Measurements from ENCODE around the gene COL4A5.

COL4A5 gene

DNA sequence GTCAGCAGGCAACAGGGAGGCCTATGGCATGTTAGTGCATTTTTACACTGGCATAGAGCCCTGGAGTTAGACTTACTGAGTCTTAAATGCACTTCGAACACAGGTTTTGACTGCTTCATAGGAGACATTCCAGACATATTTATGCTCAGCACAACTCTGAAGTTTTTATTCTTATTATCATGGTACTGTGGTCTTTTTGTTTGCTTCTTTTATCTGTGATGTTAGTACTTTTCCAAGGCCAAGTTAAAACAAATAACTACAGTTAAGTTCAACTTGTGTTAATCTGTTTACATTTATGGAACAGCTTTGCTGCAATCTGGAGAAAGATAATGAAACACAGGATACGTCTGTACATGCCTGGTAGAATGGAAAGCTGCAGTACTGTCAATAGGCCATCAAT is 76.5 kb downstream of the COL4A5 start (continued):
- TF ChIP-seq, protein P1, sequence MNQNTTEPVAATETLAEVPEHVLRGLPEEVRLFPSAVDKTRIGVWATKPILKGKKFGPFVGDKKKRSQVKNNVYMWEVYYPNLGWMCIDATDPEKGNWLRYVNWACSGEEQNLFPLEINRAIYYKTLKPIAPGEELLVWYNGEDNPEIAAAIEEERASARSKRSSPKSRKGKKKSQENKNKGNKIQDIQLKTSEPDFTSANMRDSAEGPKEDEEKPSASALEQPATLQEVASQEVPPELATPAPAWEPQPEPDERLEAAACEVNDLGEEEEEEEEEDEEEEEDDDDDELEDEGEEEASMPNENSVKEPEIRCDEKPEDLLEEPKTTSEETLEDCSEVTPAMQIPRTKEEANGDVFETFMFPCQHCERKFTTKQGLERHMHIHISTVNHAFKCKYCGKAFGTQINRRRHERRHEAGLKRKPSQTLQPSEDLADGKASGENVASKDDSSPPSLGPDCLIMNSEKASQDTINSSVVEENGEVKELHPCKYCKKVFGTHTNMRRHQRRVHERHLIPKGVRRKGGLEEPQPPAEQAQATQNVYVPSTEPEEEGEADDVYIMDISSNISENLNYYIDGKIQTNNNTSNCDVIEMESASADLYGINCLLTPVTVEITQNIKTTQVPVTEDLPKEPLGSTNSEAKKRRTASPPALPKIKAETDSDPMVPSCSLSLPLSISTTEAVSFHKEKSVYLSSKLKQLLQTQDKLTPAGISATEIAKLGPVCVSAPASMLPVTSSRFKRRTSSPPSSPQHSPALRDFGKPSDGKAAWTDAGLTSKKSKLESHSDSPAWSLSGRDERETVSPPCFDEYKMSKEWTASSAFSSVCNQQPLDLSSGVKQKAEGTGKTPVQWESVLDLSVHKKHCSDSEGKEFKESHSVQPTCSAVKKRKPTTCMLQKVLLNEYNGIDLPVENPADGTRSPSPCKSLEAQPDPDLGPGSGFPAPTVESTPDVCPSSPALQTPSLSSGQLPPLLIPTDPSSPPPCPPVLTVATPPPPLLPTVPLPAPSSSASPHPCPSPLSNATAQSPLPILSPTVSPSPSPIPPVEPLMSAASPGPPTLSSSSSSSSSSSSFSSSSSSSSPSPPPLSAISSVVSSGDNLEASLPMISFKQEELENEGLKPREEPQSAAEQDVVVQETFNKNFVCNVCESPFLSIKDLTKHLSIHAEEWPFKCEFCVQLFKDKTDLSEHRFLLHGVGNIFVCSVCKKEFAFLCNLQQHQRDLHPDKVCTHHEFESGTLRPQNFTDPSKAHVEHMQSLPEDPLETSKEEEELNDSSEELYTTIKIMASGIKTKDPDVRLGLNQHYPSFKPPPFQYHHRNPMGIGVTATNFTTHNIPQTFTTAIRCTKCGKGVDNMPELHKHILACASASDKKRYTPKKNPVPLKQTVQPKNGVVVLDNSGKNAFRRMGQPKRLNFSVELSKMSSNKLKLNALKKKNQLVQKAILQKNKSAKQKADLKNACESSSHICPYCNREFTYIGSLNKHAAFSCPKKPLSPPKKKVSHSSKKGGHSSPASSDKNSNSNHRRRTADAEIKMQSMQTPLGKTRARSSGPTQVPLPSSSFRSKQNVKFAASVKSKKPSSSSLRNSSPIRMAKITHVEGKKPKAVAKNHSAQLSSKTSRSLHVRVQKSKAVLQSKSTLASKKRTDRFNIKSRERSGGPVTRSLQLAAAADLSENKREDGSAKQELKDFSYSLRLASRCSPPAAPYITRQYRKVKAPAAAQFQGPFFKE (tag by site-specific recombination; IDR thresholded peaks at IDR 0.05; ENCODE audit: borderline replicate concordance): no peak
- TF ChIP-seq ZNF658 (tag by site-specific recombination; IDR thresholded peaks at IDR 0.05) (no peak), ZNF791 (tag by site-specific recombination; IDR thresholded peaks at IDR 0.05) (no peak), MEIS1 (CRISPR knock-in tag; IDR thresholded peaks at IDR 0.05; ENCODE audit: borderline replicate concordance) (no peak), ZNF529 (tag by site-specific recombination; IDR thresholded peaks at IDR 0.05; ENCODE audit: insufficient replicate concordance) (no peak), ZNF843 (tag by site-specific recombination; IDR thresholded peaks at IDR 0.05) (no peak)
- TF ChIP-seq, protein P2, sequence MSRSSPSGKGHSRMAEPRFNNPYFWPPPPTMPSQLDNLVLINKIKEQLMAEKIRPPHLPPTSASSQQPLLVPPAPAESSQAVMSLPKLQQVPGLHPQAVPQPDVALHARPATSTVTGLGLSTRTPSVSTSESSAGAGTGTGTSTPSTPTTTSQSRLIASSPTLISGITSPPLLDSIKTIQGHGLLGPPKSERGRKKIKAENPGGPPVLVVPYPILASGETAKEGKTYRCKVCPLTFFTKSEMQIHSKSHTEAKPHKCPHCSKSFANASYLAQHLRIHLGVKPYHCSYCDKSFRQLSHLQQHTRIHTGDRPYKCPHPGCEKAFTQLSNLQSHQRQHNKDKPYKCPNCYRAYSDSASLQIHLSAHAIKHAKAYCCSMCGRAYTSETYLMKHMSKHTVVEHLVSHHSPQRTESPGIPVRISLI (tag by site-specific recombination; IDR thresholded peaks at IDR 0.05): no peak

DNA sequence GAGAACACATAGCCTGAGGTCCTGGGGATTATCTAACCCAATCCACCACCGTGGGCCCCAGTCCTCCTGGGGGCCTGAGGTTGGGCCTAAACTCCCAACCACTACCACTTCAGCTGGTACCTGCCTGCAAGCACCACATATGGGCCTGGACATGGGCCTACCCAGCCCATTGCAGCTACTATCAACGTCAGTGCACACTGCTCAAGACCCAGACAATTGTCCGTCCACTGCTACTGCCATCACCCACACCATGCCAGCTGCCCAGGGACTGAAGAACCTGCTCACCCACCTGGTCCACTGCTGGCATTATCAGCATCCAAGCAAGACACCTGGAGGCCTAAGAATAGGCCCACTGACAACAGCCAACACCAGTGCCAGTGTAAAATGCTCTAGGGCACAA is 88.1 kb downstream of the COL4A5 start:
- H3K27ac ChIP-seq (ENCODE audit: extremely low read depth, low read depth, low read length): no peak overlapping the region
- H3K9me3 ChIP-seq (ENCODE audit: control insufficient read depth, insufficient read depth, low read depth, low read length): no peaks in the 10 kb centered on the region
- no peak overlapping the region for H3K4me3 ChIP-seq (ENCODE audit: low read depth, low read length)
- no peaks in the 10 kb centered on the region for H3K4me1 ChIP-seq (ENCODE audit: control insufficient read depth, insufficient read depth, low read length)
- ChIA-PET CTCF (no interaction called here), POLR2A (no interaction called here)
- peaks cover 0 to 6% of the 10 kb centered on the region in 2 experiments; a peak in 1 of 3 replicates for H3K36me3 ChIP-seq (ENCODE audit: control insufficient read depth in 2 of 2, insufficient read depth in 1 of 2, low read length in 2 of 2)
- TF ChIP-seq ZNF292 (tag by site-specific recombination; IDR thresholded peaks at IDR 0.05; ENCODE audit: borderline replicate concordance, low read depth) (no peak), ZNF555 (tag by site-specific recombination; conservative IDR thresholded peaks at IDR 0.05) (no peak), SP7 (tag by site-specific recombination; IDR thresholded peaks at IDR 0.05) (no peak)
- TF ChIP-seq, protein P3, sequence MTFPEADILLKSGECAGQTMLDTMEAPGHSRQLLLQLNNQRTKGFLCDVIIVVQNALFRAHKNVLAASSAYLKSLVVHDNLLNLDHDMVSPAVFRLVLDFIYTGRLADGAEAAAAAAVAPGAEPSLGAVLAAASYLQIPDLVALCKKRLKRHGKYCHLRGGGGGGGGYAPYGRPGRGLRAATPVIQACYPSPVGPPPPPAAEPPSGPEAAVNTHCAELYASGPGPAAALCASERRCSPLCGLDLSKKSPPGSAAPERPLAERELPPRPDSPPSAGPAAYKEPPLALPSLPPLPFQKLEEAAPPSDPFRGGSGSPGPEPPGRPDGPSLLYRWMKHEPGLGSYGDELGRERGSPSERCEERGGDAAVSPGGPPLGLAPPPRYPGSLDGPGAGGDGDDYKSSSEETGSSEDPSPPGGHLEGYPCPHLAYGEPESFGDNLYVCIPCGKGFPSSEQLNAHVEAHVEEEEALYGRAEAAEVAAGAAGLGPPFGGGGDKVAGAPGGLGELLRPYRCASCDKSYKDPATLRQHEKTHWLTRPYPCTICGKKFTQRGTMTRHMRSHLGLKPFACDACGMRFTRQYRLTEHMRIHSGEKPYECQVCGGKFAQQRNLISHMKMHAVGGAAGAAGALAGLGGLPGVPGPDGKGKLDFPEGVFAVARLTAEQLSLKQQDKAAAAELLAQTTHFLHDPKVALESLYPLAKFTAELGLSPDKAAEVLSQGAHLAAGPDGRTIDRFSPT (tag by site-specific recombination; IDR thresholded peaks at IDR 0.05): no peak
- TF ChIP-seq, protein P4, sequence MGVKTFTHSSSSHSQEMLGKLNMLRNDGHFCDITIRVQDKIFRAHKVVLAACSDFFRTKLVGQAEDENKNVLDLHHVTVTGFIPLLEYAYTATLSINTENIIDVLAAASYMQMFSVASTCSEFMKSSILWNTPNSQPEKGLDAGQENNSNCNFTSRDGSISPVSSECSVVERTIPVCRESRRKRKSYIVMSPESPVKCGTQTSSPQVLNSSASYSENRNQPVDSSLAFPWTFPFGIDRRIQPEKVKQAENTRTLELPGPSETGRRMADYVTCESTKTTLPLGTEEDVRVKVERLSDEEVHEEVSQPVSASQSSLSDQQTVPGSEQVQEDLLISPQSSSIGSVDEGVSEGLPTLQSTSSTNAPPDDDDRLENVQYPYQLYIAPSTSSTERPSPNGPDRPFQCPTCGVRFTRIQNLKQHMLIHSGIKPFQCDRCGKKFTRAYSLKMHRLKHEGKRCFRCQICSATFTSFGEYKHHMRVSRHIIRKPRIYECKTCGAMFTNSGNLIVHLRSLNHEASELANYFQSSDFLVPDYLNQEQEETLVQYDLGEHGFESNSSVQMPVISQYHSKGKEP (tag by site-specific recombination; IDR thresholded peaks at IDR 0.05): no peak

DNA sequence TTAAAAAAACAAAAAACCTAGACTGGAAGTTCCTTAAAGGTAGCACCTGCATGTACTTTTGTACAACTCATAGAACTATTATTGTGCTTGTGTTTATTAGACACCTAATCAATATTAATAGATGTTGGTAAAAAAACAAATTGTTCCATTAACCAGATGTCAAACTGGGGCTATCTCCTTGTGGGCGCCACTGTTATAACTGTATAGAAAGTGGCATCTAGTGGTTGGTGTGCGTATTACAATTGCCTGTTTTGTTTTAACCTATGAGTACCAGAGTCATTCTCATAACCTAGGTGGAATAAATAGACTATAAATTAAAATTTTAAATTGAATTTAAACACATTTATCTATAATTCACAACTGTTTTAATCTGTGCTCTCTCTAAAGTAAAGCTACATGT is 97.4 kb downstream of the COL4A5 start:
- peaks cover 0 to 5% of the 10 kb centered on the region in 2 experiments; a peak in 2 of 3 replicates for H3K36me3 ChIP-seq (ENCODE audit: control insufficient read depth in 2 of 2, insufficient read depth in 1 of 2, low read length in 2 of 2)
- CTCF ChIA-PET: interaction anchor here (0.6 to 6.4 kb wide), 21 partner anchors 11 to 412 kb away, joined by 3 to 71 read pairs (median 3); no protein-coding TSS in a partner anchor
- H3K4me1 ChIP-seq (ENCODE audit: control insufficient read depth, insufficient read depth, low read length): no peaks in the 10 kb centered on the region
- H3K4me3 ChIP-seq (ENCODE audit: low read depth, low read length): no peak overlapping the region
- H3K27ac ChIP-seq (ENCODE audit: extremely low read depth, low read depth, low read length): no peak overlapping the region
- H3K9me3 ChIP-seq (ENCODE audit: control insufficient read depth, insufficient read depth, low read depth, low read length): no peaks in the 10 kb centered on the region
- POLR2A ChIA-PET: no interaction called here
- no peak for TF ChIP-seq ZNF354C (tag by site-specific recombination; IDR thresholded peaks at IDR 0.05; ENCODE audit: borderline replicate concordance, low read depth)
- no peak for TF ChIP-seq ZNF768 (tag by site-specific recombination; IDR thresholded peaks at IDR 0.05)
- no peak for TF ChIP-seq PRDM1 (tag by site-specific recombination; IDR thresholded peaks at IDR 0.05)
- no peak for TF ChIP-seq ZNF670 (tag by site-specific recombination; IDR thresholded peaks at IDR 0.05; ENCODE audit: low read depth)
- TF ChIP-seq ZNF629 (tag by site-specific recombination; IDR thresholded peaks at IDR 0.05): no peak
- TF ChIP-seq ZNF324 (tag by site-specific recombination; IDR thresholded peaks at IDR 0.05): no peak
- TF ChIP-seq, protein P5, sequence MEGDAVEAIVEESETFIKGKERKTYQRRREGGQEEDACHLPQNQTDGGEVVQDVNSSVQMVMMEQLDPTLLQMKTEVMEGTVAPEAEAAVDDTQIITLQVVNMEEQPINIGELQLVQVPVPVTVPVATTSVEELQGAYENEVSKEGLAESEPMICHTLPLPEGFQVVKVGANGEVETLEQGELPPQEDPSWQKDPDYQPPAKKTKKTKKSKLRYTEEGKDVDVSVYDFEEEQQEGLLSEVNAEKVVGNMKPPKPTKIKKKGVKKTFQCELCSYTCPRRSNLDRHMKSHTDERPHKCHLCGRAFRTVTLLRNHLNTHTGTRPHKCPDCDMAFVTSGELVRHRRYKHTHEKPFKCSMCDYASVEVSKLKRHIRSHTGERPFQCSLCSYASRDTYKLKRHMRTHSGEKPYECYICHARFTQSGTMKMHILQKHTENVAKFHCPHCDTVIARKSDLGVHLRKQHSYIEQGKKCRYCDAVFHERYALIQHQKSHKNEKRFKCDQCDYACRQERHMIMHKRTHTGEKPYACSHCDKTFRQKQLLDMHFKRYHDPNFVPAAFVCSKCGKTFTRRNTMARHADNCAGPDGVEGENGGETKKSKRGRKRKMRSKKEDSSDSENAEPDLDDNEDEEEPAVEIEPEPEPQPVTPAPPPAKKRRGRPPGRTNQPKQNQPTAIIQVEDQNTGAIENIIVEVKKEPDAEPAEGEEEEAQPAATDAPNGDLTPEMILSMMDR (tag by site-specific recombination; IDR thresholded peaks at IDR 0.05): peak; percentile 47
- TF ChIP-seq ZNF654 (tag by site-specific recombination; IDR thresholded peaks at IDR 0.05; ENCODE audit: low read depth): peak; percentile 78
- TF ChIP-seq KLF1 (tag by site-specific recombination; IDR thresholded peaks at IDR 0.05): no peak
- no peak for TF ChIP-seq ZNF585B (tag by site-specific recombination; IDR thresholded peaks at IDR 0.05)
